Activated T-helper 1 cell treated with anti-CD3 and anti-CD28 coated beads, Interleukin-12 subunit alpha, Interleukin-12 subunit beta, Interleukin-2, Interleukin-4 antibody, amounts not matched to agents 30 ng/mL and 10 ng/mL and 1 ng/mL, durations not matched to agents 14 hours and 24 hours and 36 hours (primary cell): ENCODE measurements around the gene SPNS2. TPM values are rescaled to one million over a fixed set of nuclear protein-coding genes. Genes with fewer than 3 reads are reported as not detected.

ENCODE experiments used
- DNase-seq: peaks from one replicate; pipeline ENCODE4 v3.0.0; 2021; ENCODE audit warnings: low spot score
- H3K27ac Mint-ChIP-seq: one replicate; pipeline ENCODE4 v1.8.0; 2021; ENCODE audit warnings: mild to moderate bottlenecking, mixed read lengths
- H3K27me3 Mint-ChIP-seq: one replicate; pipeline ENCODE4 v1.8.0; 2022; ENCODE audit warnings: mild to moderate bottlenecking, moderate library complexity, mixed read lengths; ENCODE audit not compliant: insufficient read depth
- H3K36me3 Mint-ChIP-seq: one replicate; pipeline ENCODE4 v1.8.0; 2021; ENCODE audit warnings: low read depth, mixed read lengths
- H3K4me1 Mint-ChIP-seq: one replicate; pipeline ENCODE4 v1.8.0; 2021; ENCODE audit warnings: low read depth, mixed read lengths
- H3K4me3 Mint-ChIP-seq: one replicate; pipeline ENCODE4 v1.8.0; 2021; ENCODE audit warnings: mild to moderate bottlenecking, moderate library complexity, mixed read lengths
- H3K9me3 Mint-ChIP-seq: one replicate; pipeline ENCODE4 v1.8.0; 2021; ENCODE audit warnings: mixed read lengths
- intact Hi-C: fragments of 100-400 bp; cut with micrococcal nuclease; formaldehyde crosslinking; loops from one replicate; pipeline ENCODE4 v1.15.1; 2024
- total RNA-seq: library from RNA; stranded (reverse); gene quantifications from 2 replicates; pipeline ENCODE4 v1.2.3, GENCODE V29; 2022

SPNS2 gene
- total RNA-seq, 1 donor from 2014 or later: not detected

DNA sequence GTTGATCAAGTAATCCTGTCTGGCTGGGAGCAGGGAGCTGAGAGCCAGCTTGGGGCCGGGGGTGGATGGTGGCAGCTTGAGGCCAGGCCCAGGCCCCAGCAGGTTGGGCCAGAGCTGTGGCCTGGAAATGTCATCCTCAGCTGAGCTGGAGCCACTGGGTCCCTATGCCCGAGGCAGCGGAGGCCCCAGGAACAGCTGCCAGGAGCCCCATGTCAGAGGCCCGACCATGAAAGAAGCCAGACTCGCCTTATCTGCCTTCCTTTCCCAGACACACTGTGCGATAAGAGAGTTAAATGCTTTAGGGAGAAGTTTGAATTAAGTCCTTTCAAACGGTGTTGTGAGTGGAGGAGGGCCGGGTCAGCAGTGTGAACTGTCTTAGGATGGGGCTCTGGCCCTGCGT lies 89.1 kb downstream of the SPNS2 start:
- Mint-ChIP-seq H3K27me3 (peaks cover 44% of the 10 kb centered on the region), H3K36me3 (no peaks in the 10 kb centered on the region), H3K27ac (no peak overlapping the region), H3K9me3 (no peaks in the 10 kb centered on the region), H3K4me3 (no peak overlapping the region), H3K4me1 (no peaks in the 10 kb centered on the region)
- DNase-seq: no peak
- intact Hi-C loops: no loop called here

DNA sequence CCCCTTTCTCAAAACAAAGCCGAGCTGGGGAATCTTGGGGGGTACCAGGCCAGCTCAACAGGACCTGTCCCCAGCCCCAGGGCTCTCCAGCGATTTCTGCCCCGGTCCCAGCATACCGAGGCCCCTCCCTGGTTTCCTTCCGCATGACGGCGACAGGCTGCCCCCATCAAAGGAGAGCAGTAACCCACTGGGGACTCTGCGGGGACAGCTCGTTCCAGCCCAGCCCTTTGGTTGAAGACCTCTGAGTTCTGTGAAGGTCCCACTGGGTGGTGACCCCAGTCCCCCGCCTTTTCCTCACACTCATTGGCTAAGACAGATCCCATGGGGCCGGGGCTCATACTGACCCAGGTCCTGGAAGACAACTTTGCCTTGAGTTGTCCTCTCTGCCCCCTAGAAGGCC lies 89.7 kb downstream of the SPNS2 start:
- Mint-ChIP-seq H3K27me3 (peaks cover 38% of the 10 kb centered on the region), H3K36me3 (no peaks in the 10 kb centered on the region), H3K27ac (no peak overlapping the region), H3K4me1 (no peaks in the 10 kb centered on the region), H3K4me3 (no peak overlapping the region), H3K9me3 (no peaks in the 10 kb centered on the region)
- no peak for DNase-seq
- intact Hi-C loops: no loop called here

Other genes starting within 250 kb of the SPNS2 start
- 53.8 and 60.1 TPM in 2 replicates for gene ANKFY1, start 234.9 kb upstream of the SPNS2 start, total RNA-seq
- gene UBE2G1, start 132.2 kb upstream of the SPNS2 start, total RNA-seq: 80.3 and 87.3 TPM in 2 replicates
- 1.1 and 1.7 TPM in 2 replicates for gene SPNS3, start 64.9 kb upstream of the SPNS2 start, total RNA-seq
- gene MYBBP1A, start 56.5 kb downstream of the SPNS2 start, total RNA-seq: 186 and 195 TPM in 2 replicates
- not detected in 2 replicates for gene GGT6, start 61.7 kb downstream of the SPNS2 start, total RNA-seq
- not detected in 2 replicates for gene SMTNL2, start 85.6 kb downstream of the SPNS2 start, total RNA-seq
- gene ALOX15, start 142.8 kb downstream of the SPNS2 start, total RNA-seq: not detected in 2 replicates
- gene PELP1, start 205.3 kb downstream of the SPNS2 start, total RNA-seq: 130 and 145 TPM in 2 replicates
- gene ARRB2, start 211.8 kb downstream of the SPNS2 start, total RNA-seq: 202 and 204 TPM in 2 replicates
- 21.9 and 23.7 TPM in 2 replicates for gene MED11, start 232.5 kb downstream of the SPNS2 start, total RNA-seq
- 0.18 TPM in 1 of 2 replicates, not detected in the other for gene ZMYND15, start 241.0 kb downstream of the SPNS2 start, total RNA-seq
- gene CXCL16, start 241.0 kb downstream of the SPNS2 start, total RNA-seq: 3.7 and 7.0 TPM in 2 replicates